Measurements from ENCODE around the gene CCDC91.
"Not testable (repeated sequence)": the region's sequence is repeated elsewhere in the genome, so short reads cannot be mapped to it uniquely, and the experiment has no call there.

The CCDC91 gene

DNA sequence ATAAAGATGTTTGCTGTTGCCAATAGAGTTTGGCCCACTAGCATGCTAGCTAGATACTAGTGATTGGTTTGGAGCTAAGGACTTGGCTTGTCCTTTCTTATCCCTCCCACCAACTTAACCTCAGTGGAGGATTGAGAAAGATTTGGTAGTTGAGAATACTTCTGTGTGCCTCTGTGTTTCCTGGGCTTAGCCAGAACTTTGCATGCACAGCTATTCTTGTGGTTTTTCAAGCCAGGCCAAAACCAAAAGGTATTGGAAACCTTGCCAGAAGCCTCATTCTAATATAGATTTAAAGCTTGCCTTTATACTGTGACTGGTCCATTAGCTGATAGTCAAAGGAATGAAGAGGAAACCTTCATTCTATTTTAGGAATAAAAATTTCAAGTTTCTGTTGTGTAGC is 188.5 kb downstream of the CCDC91 start:
- DNase-seq, result no peak

- DNase-seq, result not testable (repeated sequence)
Observed at GRCh38 chr12:28379779-28380178, 189.5 kb downstream of the CCDC91 start.

DNA sequence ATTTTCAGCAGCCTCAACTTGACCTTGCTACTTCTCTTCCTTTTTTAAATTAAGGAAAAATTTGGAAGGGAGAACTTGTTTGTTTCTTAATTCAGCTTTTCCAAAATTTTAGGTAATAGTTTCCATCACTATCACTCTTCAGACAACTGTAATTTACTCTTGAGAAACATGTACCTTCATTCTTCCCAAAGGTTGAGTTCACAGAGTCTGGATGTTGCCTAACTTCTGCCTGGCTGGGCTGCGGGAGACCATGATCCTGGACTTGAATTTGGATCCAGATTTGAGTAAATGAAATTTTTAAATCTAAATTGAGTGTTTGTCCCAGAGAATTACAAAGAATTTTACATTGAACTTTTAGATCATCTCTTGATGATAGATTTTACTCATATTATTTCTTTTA is 193.1 kb downstream of the CCDC91 start:
- no peak for DNase-seq

DNA sequence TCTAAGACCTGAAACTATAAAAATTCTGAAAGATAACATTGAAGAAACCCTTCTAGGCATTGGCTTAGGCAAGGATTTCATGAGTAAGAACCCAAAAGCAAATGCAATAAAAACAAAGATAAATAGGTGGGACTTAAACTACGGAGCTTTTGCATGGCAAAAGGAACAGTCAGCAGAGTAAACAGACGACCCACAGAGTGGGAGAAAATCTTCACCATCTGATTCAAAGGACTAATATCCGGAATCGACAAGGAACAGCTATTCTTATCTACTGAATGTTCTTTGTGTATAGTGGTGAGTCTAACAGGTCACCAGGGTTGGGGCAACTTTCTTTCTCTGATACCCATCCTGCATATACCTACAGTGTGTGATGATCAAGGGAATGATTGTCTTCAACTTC is 198.6 kb downstream of the CCDC91 start:
- no peak for DNase-seq

- no peak for DNase-seq
Observed at GRCh38 chr12:28390206-28390605, 199.9 kb downstream of the CCDC91 start.

GRCh38 chr12:28390761-28391385 is 200.6 kb downstream of the CCDC91 start:
- no peak for DNase-seq

GRCh38 chr12:28409892-28410291 is 219.6 kb downstream of the CCDC91 start:
- no peak for DNase-seq

DNA sequence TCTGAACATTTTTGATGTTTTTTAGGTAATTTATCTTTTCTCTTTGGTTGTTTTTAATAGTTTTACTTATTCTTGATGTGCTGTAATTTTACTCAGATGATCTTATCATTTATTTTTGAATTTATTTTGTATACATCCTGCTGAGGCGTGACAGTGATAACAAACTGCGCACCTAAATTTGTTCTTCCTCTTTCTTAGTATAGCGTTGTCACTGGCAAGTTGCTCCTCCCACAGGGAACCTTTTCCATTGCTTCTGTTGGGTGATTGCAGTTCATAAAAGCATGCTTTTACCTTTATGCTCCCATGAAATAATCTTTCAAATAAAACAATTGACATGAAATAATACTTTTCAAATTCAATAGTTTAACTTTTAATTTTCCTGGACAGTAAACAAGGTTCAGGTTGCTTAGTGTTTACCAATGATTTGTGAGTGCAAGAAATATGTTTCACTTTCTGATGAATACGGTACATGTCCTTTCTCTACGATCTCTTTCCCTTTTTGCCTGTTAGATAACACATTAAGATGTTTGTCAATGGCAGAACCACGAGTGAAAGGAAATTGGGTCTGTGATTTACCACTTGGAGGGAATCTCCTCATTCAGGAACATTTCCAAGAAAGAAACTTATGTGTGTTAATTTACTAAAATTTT is 223.3 kb downstream of the CCDC91 start:
- no peak for DNase-seq

DNA sequence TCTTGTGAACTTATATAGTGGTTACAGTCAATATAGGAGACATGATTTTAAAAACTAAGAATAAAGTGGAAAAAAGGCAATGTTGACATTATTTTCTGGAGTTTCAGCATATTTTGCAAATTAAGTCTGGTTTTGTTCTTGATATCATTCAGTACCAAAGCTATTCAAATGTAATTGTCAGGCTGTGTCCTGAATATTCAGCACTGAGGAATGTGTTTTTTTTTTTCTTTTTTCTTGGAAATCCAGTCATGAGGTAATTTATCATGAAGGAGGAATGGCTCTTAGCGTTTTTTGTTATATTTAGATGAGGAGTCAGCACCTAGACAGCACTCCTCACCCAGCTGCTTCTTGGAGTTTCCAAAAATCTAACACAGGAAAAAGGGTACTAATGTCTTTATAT is 225.5 kb downstream of the CCDC91 start:
- no peak for DNase-seq

DNA sequence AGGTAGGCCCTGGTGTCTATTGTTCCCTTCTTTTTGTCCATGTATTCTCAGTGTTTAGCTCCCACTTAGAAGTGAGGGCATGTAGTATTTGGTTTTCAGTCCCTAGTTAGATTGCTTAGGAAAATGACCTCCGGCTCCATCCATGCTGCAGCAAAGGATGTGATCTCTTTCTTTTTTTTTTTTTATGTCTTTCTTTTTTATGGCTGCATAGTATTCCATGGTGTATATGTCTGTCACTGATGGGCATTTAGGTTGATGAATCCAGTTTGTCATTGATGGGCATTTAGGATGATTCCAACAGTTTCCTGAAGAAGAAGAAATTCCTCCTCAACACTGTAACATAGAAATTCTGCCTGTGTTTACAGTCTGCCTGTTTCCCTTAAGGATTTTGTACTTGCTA is 231.1 kb downstream of the CCDC91 start:
- DNase-seq, result no peak

- DNase-seq, result no peak
Observed at GRCh38 chr12:28424965-28425364, 234.7 kb downstream of the CCDC91 start.

DNA sequence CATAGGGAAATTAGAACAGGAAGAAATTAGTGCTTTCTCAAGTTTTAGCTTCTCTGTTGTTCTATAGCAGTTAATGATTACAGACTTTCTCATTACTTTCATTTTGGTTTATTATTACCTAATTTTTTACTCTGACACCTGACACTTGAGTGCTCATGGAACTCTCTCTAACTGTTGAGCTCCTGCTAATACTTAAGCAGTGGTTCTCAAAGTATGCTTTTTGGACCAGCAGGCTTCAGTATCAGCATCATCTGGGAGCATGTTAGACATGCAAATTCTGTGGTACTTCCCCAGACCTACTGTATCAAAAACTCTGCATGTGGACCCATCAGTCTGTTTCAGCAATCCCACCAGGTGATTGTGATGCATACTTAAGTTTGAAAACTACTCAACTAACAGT is 235.3 kb downstream of the CCDC91 start:
- DNase-seq, result no peak

DNA sequence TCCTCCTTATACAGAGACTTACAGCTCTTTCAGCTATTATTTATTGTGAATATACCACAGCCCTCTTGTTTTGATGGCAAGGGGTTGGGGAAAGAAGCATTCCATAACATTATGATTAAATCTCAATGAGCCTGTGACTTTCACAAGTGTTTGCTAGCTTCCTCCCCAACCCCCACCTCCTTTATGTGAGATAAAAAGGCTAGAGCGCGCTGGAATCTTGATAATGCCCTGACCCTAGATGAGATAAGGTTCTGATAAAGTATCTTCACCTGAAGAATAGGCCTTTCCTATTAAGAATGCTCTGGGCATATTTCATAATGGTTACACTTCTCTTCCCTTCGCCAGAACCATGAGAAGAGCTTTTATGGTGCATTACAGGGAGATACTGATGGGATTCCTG is 236.8 kb downstream of the CCDC91 start:
- DNase-seq, result no peak

GRCh38 chr12:28440081-28440608 is 249.9 kb downstream of the CCDC91 start:
- DNase-seq, result no peak

GRCh38 chr12:28442101-28442500 is 251.8 kb downstream of the CCDC91 start:
- no peak for DNase-seq

DNA sequence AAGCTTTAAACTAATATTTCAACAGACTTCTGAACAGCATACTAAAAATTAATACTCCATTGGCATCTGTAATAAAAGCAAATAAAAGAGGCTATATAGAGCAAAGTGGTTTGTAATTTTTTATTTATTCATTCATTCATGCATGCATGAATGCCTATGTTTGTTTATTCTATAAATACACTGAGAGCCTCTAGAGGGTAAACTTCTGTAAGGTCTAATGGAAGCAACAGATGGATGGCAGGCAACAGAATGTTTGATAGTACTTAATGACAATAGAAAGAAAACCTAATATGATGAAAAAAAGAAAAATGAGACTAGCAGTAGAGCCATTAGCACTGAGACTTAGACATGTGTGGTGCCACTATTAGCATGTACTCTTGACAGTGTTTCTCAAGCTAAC is 253.1 kb downstream of the CCDC91 start:
- no peak for DNase-seq

- no peak for DNase-seq
Observed at GRCh38 chr12:28446031-28446430, 255.8 kb downstream of the CCDC91 start.

GRCh38 chr12:28453686-28454085 is 263.4 kb downstream of the CCDC91 start:
- DNase-seq, result no peak

GRCh38 chr12:28456934-28457710 is 266.9 kb downstream of the CCDC91 start:
- DNase-seq, result no peak

- DNase-seq, result no peak
Observed at GRCh38 chr12:28457785-28458184, 267.5 kb downstream of the CCDC91 start.

GRCh38 chr12:28459481-28459880 is 269.2 kb downstream of the CCDC91 start:
- no peak for DNase-seq

DNA sequence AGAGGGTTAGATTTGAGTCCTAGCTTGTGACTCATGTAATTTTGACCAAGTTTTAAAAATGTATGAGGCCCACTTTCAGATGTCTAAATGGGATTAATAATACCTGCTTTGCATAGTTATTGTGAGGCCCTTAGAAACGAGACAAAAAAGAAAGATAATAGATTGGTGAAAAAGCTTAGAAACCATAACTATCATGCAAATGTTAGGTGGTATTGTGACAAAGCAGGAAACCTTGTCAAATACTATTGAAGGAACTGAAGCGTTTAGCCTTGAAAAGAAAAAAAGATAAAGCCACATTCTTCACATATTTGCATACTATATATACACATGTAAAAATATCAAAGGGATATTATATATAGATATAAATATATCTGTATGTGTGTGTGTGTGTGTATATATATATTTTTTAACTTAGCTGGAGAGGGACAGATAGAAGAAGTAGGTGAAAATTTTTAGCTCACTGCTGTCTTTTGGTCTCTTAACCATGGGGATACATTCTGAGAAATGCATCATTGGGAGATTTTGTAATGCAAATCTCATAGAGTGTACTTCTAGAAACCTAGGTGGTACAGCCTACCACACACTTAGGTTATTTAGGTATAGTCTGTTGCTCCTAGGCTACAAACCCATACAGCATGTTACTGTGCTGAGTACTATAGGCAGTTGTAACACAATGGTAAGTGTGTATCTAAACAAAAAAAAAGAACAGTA is 270.3 kb downstream of the CCDC91 start:
- no peak for DNase-seq

- DNase-seq, result no peak
Observed at GRCh38 chr12:28463396-28463795, 273.1 kb downstream of the CCDC91 start.

All from activated naive CD4-positive, alpha-beta T cell (primary cell).